Osteoblast (primary cell): ENCODE data around the gene FLCN. TPM values are rescaled to one million over a fixed set of nuclear protein-coding genes. Genes with fewer than 3 reads are reported as not detected.
"Not testable (repeated sequence)": the region's sequence is repeated elsewhere in the genome, so short reads cannot be mapped to it uniquely, and the experiment has no call there.

Experiments used
- DNase-seq: peaks from one replicate; pipeline ENCODE4 v3.0.0; 2011; ENCODE audit warnings: low spot score, mixed read lengths; ENCODE audit not compliant: insufficient read length; ENCODE audit errors: missing footprints
- H2AFZ ChIP-seq: 2 replicates; pipeline ENCODE4 v1.6.0; 2011; ENCODE audit warnings: mild to moderate bottlenecking, low read length
- H3K27ac ChIP-seq: 2 replicates; pipeline ENCODE4 v1.5.1; 2011; ENCODE audit warnings: mild to moderate bottlenecking, low read depth, low read length, moderate library complexity
- H3K27me3 ChIP-seq: 2 replicates; pipeline ENCODE4 v1.6.0; 2012; ENCODE audit warnings: mild to moderate bottlenecking, control low read depth, inconsistent platforms, low read length, moderate library complexity; ENCODE audit not compliant: insufficient read depth
- H3K36me3 ChIP-seq: 2 replicates; pipeline ENCODE4 v1.5.1; 2011; ENCODE audit warnings: mild to moderate bottlenecking, low read length, control low read depth, moderate library complexity; ENCODE audit not compliant: insufficient read depth
- H3K4me1 ChIP-seq: 2 replicates; pipeline ENCODE4 v1.5.1; 2011; ENCODE audit warnings: mild to moderate bottlenecking, low read length, control low read depth, moderate library complexity; ENCODE audit not compliant: insufficient read depth
- H3K4me2 ChIP-seq: 2 replicates; pipeline ENCODE4 v1.6.0; 2011; ENCODE audit warnings: mild to moderate bottlenecking, low read length; ENCODE audit not compliant: insufficient read depth
- H3K4me3 ChIP-seq: fragments of 200-600 bp; sonication (generic); 3 replicates; pipeline ENCODE4 v1.5.1; 2012; ENCODE audit warnings: mild to moderate bottlenecking, low read length, inconsistent platforms; ENCODE audit not compliant: insufficient read depth
- H3K79me2 ChIP-seq: 2 replicates; pipeline ENCODE4 v1.6.0; 2012; ENCODE audit warnings: mild to moderate bottlenecking, low read length, control low read depth, inconsistent platforms; ENCODE audit not compliant: insufficient read depth
- H3K9me3 ChIP-seq: 2 replicates; pipeline ENCODE4 v1.5.1; 2011; ENCODE audit warnings: low read depth, low read length, control low read depth
- H4K20me1 ChIP-seq: 2 replicates; pipeline ENCODE4 v1.6.0; 2012; ENCODE audit warnings: mild to moderate bottlenecking, low read length, control low read depth; ENCODE audit not compliant: insufficient read depth
- total RNA-seq: library from RNA; depleted of rRNA; stranded (reverse); fragments of >200 nt; gene quantifications from 2 replicates; pipeline ENCODE4 v1.2.3, GENCODE V29; 2012
- TF ChIP-seq, protein P1 (sequence below): IDR thresholded peaks from 2 replicates; pipeline ENCODE4 v1.5.1; 2011; ENCODE audit warnings: mild to moderate bottlenecking, low read depth, low read length, moderate library complexity; ENCODE audit errors: extremely low read depth

FLCN gene
- total RNA-seq, 1 donor, result 174 TPM

DNA sequence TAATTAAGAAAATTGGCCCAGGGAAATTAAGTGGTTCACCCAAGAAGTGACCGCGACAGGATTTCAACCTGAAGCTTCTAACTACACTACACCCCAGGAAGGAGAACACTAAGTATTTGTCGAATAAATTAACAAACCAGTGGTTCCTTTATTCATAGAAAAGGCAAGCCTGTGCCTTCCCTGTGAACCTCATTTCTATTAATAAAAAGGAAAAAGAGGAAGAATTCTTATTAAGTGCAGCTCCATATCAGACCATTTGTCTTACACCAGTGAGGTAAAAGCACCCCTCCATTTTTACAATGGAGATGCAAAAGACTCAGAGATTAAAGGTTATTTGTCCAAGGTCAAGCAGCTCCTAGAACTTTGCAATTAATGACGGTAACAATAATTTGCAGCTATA is 42.3 kb upstream of the FLCN start:
- H3K36me3 ChIP-seq, result peaks cover 11% of the 10 kb centered on the region
- peak overlapping the region; percentile 97 for H3K4me2 ChIP-seq
- peaks cover 57% of the 10 kb centered on the region for H3K79me2 ChIP-seq
- peaks cover 38% of the 10 kb centered on the region for H4K20me1 ChIP-seq
- H3K4me3 ChIP-seq, result peak overlapping the region; percentile 98
- H3K9me3 ChIP-seq, result no peaks in the 10 kb centered on the region
- DNase-seq, result no peak
- TF ChIP-seq, protein P1, sequence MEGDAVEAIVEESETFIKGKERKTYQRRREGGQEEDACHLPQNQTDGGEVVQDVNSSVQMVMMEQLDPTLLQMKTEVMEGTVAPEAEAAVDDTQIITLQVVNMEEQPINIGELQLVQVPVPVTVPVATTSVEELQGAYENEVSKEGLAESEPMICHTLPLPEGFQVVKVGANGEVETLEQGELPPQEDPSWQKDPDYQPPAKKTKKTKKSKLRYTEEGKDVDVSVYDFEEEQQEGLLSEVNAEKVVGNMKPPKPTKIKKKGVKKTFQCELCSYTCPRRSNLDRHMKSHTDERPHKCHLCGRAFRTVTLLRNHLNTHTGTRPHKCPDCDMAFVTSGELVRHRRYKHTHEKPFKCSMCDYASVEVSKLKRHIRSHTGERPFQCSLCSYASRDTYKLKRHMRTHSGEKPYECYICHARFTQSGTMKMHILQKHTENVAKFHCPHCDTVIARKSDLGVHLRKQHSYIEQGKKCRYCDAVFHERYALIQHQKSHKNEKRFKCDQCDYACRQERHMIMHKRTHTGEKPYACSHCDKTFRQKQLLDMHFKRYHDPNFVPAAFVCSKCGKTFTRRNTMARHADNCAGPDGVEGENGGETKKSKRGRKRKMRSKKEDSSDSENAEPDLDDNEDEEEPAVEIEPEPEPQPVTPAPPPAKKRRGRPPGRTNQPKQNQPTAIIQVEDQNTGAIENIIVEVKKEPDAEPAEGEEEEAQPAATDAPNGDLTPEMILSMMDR, result no peak
- peaks cover 15% of the 10 kb centered on the region for H3K4me1 ChIP-seq
- no peak overlapping the region for H2AFZ ChIP-seq
- H3K27me3 ChIP-seq, result no peaks in the 10 kb centered on the region
- peak overlapping the region; percentile 79 for H3K27ac ChIP-seq

DNA sequence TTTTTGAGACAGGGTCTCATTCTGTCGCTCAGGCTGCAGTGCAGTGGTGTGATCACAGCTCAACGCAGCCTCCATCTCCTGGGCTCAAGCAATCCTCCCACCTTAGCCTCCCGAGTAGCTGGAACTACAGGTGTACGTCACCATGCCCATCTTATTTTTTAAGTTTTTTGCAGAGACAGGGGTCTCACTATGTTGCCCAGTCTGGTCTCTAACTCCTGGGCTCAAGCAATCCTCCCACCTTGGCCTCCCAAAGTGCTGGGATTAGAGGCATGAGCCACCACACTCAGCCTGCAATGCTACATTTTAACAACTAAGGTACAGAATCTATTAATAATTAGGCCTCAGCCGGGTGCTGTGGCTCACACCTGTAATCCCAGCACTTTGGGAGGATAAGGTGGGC is 40.5 kb upstream of the FLCN start:
- peaks cover 24% of the 10 kb centered on the region for H3K36me3 ChIP-seq
- not testable (repeated sequence) for H3K27ac ChIP-seq

DNA sequence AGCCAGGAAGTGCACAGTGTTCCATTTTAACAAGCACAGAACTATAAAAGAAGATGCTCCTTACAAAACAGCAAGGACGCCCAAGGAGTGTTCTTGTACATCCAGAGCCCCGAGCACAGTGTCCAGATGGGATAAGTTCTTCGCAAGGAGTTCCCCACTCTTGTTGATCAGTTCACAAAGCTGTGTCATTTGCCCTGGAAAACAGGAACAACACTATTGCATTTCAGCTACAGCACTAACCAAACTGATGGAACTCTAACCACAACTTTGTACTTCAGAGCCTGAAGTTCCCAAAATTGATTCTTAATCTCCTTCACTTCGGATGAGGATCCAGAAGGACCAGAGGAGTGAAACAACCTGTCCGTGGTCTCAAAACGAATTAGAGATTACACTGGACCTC is 39.0 kb upstream of the FLCN start:
- no peak overlapping the region for H3K27ac ChIP-seq
- TF ChIP-seq, protein P1, result no peak
- H3K4me1 ChIP-seq, result peaks cover 10% of the 10 kb centered on the region
- H2AFZ ChIP-seq, result no peak overlapping the region
- H3K79me2 ChIP-seq, result peaks cover 81% of the 10 kb centered on the region
- peaks cover 30% of the 10 kb centered on the region for H3K36me3 ChIP-seq
- H3K4me3 ChIP-seq, result no peak overlapping the region
- peaks cover 45% of the 10 kb centered on the region for H4K20me1 ChIP-seq
- H3K4me2 ChIP-seq, result no peak overlapping the region
- DNase-seq, result no peak
- H3K9me3 ChIP-seq, result no peaks in the 10 kb centered on the region
- no peaks in the 10 kb centered on the region for H3K27me3 ChIP-seq

More for the DNA sequence above, 40.5 kb upstream of the FLCN start:
- not testable (repeated sequence) for H3K27me3 ChIP-seq, H2AFZ ChIP-seq, H3K4me3 ChIP-seq, H3K9me3 ChIP-seq, H3K4me2 ChIP-seq, DNase-seq
- Histone ChIP-seq H3K4me1 (peaks cover 15% of the 10 kb centered on the region), H4K20me1 (peaks cover 45% of the 10 kb centered on the region), H3K79me2 (peaks cover 75% of the 10 kb centered on the region)

DNA sequence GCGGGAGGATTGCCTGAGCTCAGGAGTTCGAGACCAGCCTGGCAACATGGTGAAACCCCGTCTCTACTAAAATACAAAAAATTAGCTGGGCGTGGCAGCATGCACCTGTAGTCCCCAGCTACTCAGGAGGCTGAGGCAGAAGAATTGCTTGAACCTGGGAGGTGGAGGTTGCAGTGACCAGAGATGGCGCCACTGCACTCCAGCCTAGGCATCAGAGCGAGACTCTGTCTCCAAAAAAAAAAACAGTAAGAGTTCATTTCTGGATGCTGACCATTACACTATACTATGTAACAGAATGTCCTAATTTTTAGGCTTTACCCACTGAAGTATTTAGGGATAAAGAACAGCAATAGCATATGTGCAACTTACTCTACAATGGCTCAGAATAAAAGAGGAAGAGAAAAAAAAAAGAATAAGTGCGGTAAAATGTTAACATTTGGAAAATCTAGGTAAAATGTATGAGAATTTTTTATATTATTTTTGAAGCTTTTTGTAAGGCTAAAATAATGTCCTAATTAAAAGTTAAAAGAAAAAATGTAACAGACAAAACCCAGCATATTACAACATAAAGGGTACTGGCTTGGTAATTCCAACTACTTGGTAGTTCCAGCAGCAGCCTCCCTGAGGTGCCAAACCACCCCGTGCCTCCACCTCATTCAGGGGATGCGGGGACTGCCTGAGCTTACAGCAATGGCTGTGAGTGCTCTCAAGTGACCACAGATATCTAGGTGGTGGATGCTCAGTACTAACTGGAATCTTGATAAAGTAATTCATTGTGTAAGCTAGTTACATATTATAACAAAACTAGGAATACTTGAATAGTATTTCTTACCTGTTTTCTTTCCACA is 33.2 kb upstream of the FLCN start:
- DNase-seq, result no peak

More for the DNA sequence above, 33.2 kb upstream of the FLCN start:
- Histone ChIP-seq H2AFZ (no peak overlapping the region), H3K36me3 (peaks cover 62% of the 10 kb centered on the region), H3K27ac (no peak overlapping the region), H3K4me2 (no peak overlapping the region), H3K27me3 (no peaks in the 10 kb centered on the region), H3K4me3 (no peak overlapping the region), H3K79me2 (peaks cover 31% of the 10 kb centered on the region), H3K4me1 (no peaks in the 10 kb centered on the region), H3K9me3 (no peaks in the 10 kb centered on the region), H4K20me1 (peaks cover 12% of the 10 kb centered on the region)
- TF ChIP-seq, protein P1, result peak; percentile 26
